ENCODE data around the gene LCE1C.

LCE1C gene

GRCh38 chr1:152759453-152760173, 46.8 kb downstream of the LCE1C start:
- no peak for DNase-seq (ENCODE audit: low spot score)

DNA sequence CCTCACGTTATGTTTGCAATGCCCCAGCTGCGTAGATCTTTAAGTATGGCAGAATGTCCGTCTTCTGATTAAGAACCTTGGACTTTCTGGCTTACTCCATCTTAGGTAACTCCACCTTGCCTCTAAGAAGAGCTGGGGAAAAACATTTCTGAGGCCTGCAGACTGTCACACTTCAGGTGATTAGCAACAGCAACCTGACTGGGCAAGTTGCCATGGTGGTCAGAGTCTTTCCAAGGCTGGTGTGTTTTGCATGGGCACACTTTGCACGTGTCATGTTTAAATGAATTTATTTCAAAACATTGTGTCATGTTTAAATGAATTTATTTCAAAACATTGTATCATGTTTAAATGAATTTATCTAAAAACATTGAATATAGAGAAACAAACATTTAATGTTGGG, 47.8 kb downstream of the LCE1C start:
- no peak for DNase-seq (ENCODE audit: low spot score)

- DNase-seq (ENCODE audit: low spot score), result no peak
Observed at GRCh38 chr1:152757747-152758146, 48.7 kb downstream of the LCE1C start, which contains the start of gene KPRP. KPRP (plus strand) TSS chr1:152758025; CDS start chr1:152759589, 1,564 bp downstream.

GRCh38 chr1:152756872-152757271, 49.6 kb downstream of the LCE1C start:
- DNase-seq (ENCODE audit: low spot score), result no peak

Data from CD4-positive, alpha-beta T cell treated with Interleukin-2 at 100 ng/mL for 4 hours (primary cell).